Measurements from ENCODE around the gene RNU6-1. TPM values are rescaled to one million over a fixed set of nuclear protein-coding genes. Genes with fewer than 3 reads are reported as not detected.

Gene RNU6-1
- total and polyA plus RNA-seq, 8 donors = not detected

GRCh38 chr15:67855842-67856241 lies 16.0 kb upstream of the RNU6-1 start:
- no peaks in the 10 kb centered on the region for H3K9me3 ChIP-seq
- H3K36me3 ChIP-seq = no peaks in the 10 kb centered on the region
- H3K27me3 ChIP-seq = no peaks in the 10 kb centered on the region
- H3K4me3 ChIP-seq = no peak overlapping the region
- no peak overlapping the region for H3K27ac ChIP-seq
- TF ChIP-seq, protein P1, sequence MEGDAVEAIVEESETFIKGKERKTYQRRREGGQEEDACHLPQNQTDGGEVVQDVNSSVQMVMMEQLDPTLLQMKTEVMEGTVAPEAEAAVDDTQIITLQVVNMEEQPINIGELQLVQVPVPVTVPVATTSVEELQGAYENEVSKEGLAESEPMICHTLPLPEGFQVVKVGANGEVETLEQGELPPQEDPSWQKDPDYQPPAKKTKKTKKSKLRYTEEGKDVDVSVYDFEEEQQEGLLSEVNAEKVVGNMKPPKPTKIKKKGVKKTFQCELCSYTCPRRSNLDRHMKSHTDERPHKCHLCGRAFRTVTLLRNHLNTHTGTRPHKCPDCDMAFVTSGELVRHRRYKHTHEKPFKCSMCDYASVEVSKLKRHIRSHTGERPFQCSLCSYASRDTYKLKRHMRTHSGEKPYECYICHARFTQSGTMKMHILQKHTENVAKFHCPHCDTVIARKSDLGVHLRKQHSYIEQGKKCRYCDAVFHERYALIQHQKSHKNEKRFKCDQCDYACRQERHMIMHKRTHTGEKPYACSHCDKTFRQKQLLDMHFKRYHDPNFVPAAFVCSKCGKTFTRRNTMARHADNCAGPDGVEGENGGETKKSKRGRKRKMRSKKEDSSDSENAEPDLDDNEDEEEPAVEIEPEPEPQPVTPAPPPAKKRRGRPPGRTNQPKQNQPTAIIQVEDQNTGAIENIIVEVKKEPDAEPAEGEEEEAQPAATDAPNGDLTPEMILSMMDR (IDR thresholded peaks at IDR 0.05) = no peak
- ATAC-seq (no peak), FAIRE-seq (no peak), DNase-seq (peak in 1 of 6 donors; percentile 2)
- WGBS, 2 donors = 73 to 86% methylated on average over 3 of the region's 3 CpGs
- intact Hi-C loops (cut with DNase I) = no loop called here
- no peaks in the 10 kb centered on the region for H3K4me1 ChIP-seq

DNA sequence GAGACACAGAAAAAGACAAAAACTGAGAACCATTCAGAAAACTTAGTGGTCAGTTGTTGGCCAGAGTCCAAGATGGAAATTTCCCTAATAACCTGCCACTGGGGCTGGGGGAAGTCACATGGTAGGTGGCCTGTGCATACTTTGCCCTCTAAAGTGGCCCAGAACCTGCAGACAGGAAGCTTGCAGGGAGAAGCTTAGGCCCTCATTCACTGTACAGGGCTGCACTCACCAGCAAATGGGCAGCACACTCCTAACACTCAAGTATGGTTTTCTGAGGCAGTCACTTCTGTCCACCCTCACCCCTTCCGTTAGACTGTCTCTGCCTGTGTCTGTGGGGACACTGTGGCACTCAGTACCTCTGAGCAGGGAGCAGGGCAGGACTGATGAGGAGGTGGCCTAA lies 14.5 kb upstream of the RNU6-1 start:
- intact Hi-C loops (cut with DNase I) = no loop called here
- DNase-seq (peak in 1 of 6 donors; percentile 5), ATAC-seq (no peak), FAIRE-seq (no peak)
- no peaks in the 10 kb centered on the region for H3K27me3 ChIP-seq
- 88 to 100% methylated on average over 1 of the region's 1 CpG for WGBS, 2 donors
- H3K27ac ChIP-seq = no peak overlapping the region
- H3K4me1 ChIP-seq = no peaks in the 10 kb centered on the region
- TF ChIP-seq, protein P1 (IDR thresholded peaks at IDR 0.05) = no peak
- no peaks in the 10 kb centered on the region for H3K36me3 ChIP-seq
- H3K4me3 ChIP-seq = no peak overlapping the region
- no peaks in the 10 kb centered on the region for H3K9me3 ChIP-seq

- no peak overlapping the region for H3K27ac ChIP-seq
- intact Hi-C loops (cut with DNase I) = no loop called here
- FAIRE-seq (no peak), DNase-seq (peak in 1 of 6 donors; percentile 7), ATAC-seq (no peak)
- TF ChIP-seq, protein P1 (IDR thresholded peaks at IDR 0.05) = no peak
- H3K27me3 ChIP-seq = no peaks in the 10 kb centered on the region
- H3K36me3 ChIP-seq = no peaks in the 10 kb centered on the region
- no peaks in the 10 kb centered on the region for H3K4me1 ChIP-seq
- H3K4me3 ChIP-seq = no peak overlapping the region
- no peaks in the 10 kb centered on the region for H3K9me3 ChIP-seq
- 85 to 91% methylated on average over 2 to 3 of the region's 3 CpGs for WGBS, 2 donors
These were observed 13.6 kb upstream of the RNU6-1 start for GRCh38 chr15:67853454-67853853.

DNA sequence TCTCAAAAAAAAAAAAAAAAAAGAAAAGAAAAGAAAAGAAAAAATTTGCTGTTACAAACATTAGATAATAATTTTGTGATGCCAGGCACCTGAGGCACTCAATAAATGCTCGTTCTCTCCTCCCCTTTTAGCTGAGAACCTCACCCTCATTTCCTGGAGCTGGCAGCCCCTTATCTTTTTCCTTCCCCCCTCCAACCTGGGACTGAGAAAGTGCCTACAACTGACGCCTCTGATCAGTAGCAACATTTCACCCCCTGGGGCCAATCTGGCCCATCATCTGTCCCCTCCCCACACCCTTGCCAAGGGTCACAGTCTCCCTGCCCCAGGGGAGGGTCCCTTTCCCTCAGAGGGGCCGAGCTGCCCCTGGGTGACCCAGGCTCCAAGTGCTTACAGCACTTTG lies 12.6 kb upstream of the RNU6-1 start:
- TF ChIP-seq, protein P1 (IDR thresholded peaks at IDR 0.05) = no peak
- no peaks in the 10 kb centered on the region for H3K36me3 ChIP-seq
- no peaks in the 10 kb centered on the region for H3K9me3 ChIP-seq
- FAIRE-seq (no peak), ATAC-seq (no peak), DNase-seq (peak in 1 of 6 donors; percentile 3)
- WGBS, 2 donors = 60 to 62% methylated on average over 3 of the region's 3 CpGs
- H3K4me1 ChIP-seq = no peaks in the 10 kb centered on the region
- H3K27ac ChIP-seq = no peak overlapping the region
- H3K4me3 ChIP-seq = no peak overlapping the region
- intact Hi-C loops (cut with DNase I) = no loop called here
- H3K27me3 ChIP-seq = no peaks in the 10 kb centered on the region

GRCh38 chr15:67850994-67851571 lies 11.2 kb upstream of the RNU6-1 start:
- peak in 3 of 4 donors; percentile 38 to 69 (median 51) for ATAC-seq
- DNase-seq = peak in 1 of 6 donors; percentile 11
- TF ChIP-seq, protein P1 (IDR thresholded peaks at IDR 0.05) = no peak
- H3K27me3 ChIP-seq = no peaks in the 10 kb centered on the region
- H3K4me1 ChIP-seq = no peaks in the 10 kb centered on the region
- H3K36me3 ChIP-seq = no peaks in the 10 kb centered on the region
- FAIRE-seq = no peak
- H3K4me3 ChIP-seq = no peak overlapping the region
- 78 to 91% methylated on average over 4 of the region's 4 CpGs for WGBS, 2 donors
- no peak overlapping the region for H3K27ac ChIP-seq
- no peaks in the 10 kb centered on the region for H3K9me3 ChIP-seq
- intact Hi-C loops (cut with DNase I) = no loop called here
